ENCODE results near the gene POLR2I.

Gene POLR2I

DNA sequence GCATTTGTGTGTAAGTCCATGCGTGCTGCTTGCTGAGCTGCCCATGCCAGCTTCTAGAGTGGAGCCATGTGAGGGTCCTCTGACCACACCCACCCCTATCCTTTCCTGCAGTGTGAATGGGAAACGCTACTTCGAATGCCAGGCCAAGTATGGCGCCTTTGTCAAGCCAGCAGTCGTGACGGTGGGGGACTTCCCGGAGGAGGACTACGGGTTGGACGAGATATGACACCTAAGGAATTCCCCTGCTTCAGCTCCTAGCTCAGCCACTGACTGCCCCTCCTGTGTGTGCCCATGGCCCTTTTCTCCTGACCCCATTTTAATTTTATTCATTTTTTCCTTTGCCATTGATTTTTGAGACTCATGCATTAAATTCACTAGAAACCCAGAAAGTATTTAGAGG lies 10.9 kb upstream of the POLR2I start:
- H3K4me3 ChIP-seq (ENCODE audit: low read length) = no peak overlapping the region
- no peak overlapping the region for H3K9ac ChIP-seq (ENCODE audit: low read length)
- no peaks in the 10 kb centered on the region for H3K9me3 ChIP-seq (ENCODE audit: control insufficient read depth, low read length)
- no peaks in the 10 kb centered on the region for H3K27me3 ChIP-seq (replicated peaks; ENCODE audit: control insufficient read depth, insufficient read depth, low read length)
- peaks cover 11% of the 10 kb centered on the region for H3K4me1 ChIP-seq (ENCODE audit: control insufficient read depth, insufficient read depth, low read length)
- peaks cover 41% of the 10 kb centered on the region for H3K36me3 ChIP-seq (ENCODE audit: control insufficient read depth, insufficient read depth, low read length, severe bottlenecking)
- DNase-seq (ENCODE audit: low read depth) = no peak

- Histone ChIP-seq H3K36me3 (ENCODE audit: control insufficient read depth, insufficient read depth, low read length, severe bottlenecking) (peaks cover 62% of the 10 kb centered on the region), H3K9me3 (ENCODE audit: control insufficient read depth, low read length) (no peaks in the 10 kb centered on the region), H3K4me3 (ENCODE audit: low read length) (no peak overlapping the region), H3K4me1 (ENCODE audit: control insufficient read depth, insufficient read depth, low read length) (no peaks in the 10 kb centered on the region), H3K27me3 (replicated peaks; ENCODE audit: control insufficient read depth, insufficient read depth, low read length) (no peaks in the 10 kb centered on the region), H3K9ac (ENCODE audit: low read length) (no peak overlapping the region)
- DNase-seq (ENCODE audit: low read depth) = no peak
Observed at GRCh38 chr19:36121486-36122124, 6.9 kb upstream of the POLR2I start.

DNA sequence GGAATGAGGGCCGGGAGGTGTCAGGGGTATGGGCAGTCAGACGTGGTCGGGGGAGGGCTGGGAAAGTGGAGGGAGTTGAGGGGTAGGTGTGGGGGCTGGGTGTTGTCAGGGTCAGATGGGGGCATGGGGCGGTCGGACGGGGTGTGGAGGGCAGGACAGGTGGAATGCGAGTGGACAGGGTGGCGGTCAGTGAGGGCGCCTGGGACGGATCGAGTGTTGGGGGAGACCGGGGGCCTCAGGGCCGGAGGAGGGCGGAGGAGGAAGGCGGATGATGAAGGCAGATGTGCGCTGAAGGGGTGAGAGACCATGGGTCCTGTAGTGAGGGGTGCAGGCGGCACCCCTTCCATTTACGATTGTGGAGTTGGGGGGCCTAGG lies 6.3 kb upstream of the POLR2I start:
- no peaks in the 10 kb centered on the region for H3K27me3 ChIP-seq (replicated peaks; ENCODE audit: control insufficient read depth, insufficient read depth, low read length)
- H3K9me3 ChIP-seq (ENCODE audit: control insufficient read depth, low read length) = no peaks in the 10 kb centered on the region
- no peak for DNase-seq (ENCODE audit: low read depth)
- H3K4me1 ChIP-seq (ENCODE audit: control insufficient read depth, insufficient read depth, low read length) = peaks cover 5% of the 10 kb centered on the region
- no peak overlapping the region for H3K9ac ChIP-seq (ENCODE audit: low read length)
- peaks cover 60% of the 10 kb centered on the region for H3K36me3 ChIP-seq (ENCODE audit: control insufficient read depth, insufficient read depth, low read length, severe bottlenecking)
- H3K4me3 ChIP-seq (ENCODE audit: low read length) = no peak overlapping the region

GRCh38 chr19:36120092-36120983 lies 5.7 kb upstream of the POLR2I start:
- H3K27me3 ChIP-seq (replicated peaks; ENCODE audit: control insufficient read depth, insufficient read depth, low read length) = no peaks in the 10 kb centered on the region
- peaks cover 6% of the 10 kb centered on the region for H3K4me1 ChIP-seq (ENCODE audit: control insufficient read depth, insufficient read depth, low read length)
- H3K4me3 ChIP-seq (ENCODE audit: low read length) = no peak overlapping the region
- no peak for DNase-seq (ENCODE audit: low read depth)
- H3K9ac ChIP-seq (ENCODE audit: low read length) = no peak overlapping the region
- no peaks in the 10 kb centered on the region for H3K9me3 ChIP-seq (ENCODE audit: control insufficient read depth, low read length)
- H3K36me3 ChIP-seq (ENCODE audit: control insufficient read depth, insufficient read depth, low read length, severe bottlenecking) = peaks cover 54% of the 10 kb centered on the region

DNA sequence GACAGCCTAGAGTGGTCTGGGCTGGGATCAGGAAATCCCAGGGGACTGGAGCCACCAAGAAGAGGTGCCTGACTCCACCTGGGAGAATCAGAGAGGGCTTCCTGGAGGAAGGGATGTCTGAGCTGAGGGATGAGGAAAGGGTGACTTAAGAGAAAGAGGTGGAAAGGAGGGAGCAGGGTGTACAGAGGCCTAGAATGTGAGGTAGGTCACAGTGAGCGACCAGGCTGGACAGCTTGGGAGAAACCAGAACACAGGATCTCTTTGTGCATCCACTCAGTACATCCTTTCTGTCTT lies 1.6 kb upstream of the POLR2I start:
- Histone ChIP-seq H3K9ac (ENCODE audit: low read length) (peak overlapping the region; percentile 83), H3K9me3 (ENCODE audit: control insufficient read depth, low read length) (no peaks in the 10 kb centered on the region), H3K27me3 (replicated peaks; ENCODE audit: control insufficient read depth, insufficient read depth, low read length) (no peaks in the 10 kb centered on the region), H3K4me1 (ENCODE audit: control insufficient read depth, insufficient read depth, low read length) (peaks cover 15% of the 10 kb centered on the region), H3K4me3 (ENCODE audit: low read length) (peak overlapping the region; percentile 85), H3K36me3 (ENCODE audit: control insufficient read depth, insufficient read depth, low read length, severe bottlenecking) (peaks cover 31% of the 10 kb centered on the region)
- no peak for DNase-seq (ENCODE audit: low read depth)

DNA sequence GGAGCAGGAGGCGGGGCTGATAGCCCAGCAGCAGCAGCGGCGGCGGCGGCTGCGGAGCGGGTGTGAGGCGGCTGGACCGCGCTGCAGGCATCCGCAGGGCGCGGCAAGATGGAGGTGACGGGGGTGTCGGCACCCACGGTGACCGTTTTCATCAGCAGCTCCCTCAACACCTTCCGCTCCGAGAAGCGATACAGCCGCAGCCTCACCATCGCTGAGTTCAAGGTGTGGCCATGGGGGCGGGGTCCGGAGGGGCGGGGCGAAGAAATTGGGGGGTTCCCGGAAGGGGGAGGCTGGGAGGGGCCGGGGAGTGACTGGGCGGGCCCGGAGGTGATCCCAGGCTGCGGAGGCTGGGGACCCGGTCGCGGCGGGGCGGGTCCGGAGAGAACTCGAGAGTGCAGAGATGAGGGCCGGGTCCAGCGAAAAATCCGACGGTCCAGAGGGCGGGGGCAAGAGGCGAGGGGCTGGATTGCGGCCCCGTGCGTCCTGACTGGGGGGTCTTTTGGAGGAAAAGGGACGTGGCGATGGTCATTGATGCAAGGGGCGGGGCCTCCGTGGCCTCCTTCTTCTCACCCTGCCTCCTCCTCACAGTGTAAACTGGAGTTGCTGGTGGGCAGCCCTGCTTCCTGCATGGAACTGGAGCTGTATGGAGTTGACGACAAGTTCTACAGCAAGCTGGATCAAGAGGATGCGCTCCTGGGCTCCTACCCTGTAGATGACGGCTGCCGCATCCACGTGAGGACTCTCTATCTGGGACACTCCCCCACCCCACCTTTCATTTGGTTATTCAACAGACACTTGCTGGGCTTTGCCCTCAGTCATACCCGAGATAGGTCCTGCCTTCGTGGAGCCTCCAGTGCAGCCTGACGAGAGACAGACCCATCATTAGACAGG lies 1.0 kb upstream of the POLR2I start, which contains the start of gene TBCB:
TBCB (plus strand) TSS at position 16 of the 891 bp plus-strand sequence; CDS start at position 109, 93 bp downstream.
- no peak for DNase-seq (ENCODE audit: low read depth)
- Histone ChIP-seq H3K9ac (ENCODE audit: low read length) (peak within 1 kb of the TSS; percentile 91), H3K36me3 (ENCODE audit: control insufficient read depth, insufficient read depth, low read length, severe bottlenecking) (peaks cover 31% of the 10 kb centered on the region)

DNA sequence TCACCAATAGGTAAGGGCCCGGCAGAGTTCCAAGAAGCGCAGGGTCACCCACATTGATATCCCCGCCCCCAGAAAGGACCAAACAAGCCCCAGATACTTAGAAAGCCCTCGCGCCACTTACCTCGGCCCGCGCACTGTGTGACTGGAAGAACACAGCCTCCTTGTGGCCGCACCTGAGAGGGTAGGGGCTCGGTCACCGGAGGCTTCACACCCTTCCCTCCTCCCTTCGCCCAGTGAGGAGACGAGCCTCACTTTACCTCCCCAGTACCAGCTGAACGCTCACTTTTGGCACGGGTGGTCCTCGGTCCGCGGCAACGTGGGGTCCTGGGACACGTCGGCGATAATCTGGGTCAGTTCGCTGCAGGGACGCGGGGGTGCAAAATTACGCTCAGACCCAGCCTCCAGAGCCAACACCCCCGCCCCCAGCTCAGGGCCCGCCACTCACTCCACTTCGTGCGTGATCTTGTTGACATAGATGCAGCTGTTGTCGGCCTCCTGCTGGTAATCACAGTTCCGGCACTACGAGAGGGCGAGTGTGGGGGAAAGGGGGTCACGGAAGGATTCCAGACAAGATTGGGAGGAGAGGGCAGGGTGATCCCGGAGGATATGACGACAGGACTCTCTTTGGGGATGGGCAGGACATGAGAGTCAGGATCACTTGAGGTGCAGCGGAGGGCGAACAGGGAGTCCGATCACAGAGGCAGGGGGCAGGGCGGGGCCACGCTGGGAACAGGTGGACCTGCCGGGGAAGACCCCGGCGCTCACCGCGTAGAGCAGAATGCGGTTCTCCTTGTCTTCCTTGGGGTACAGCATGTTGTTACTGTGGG lies 568 bp downstream of the POLR2I start:
- H3K4me3 ChIP-seq (ENCODE audit: low read length) = peak overlapping the region; percentile 85
- no peaks in the 10 kb centered on the region for H3K9me3 ChIP-seq (ENCODE audit: control insufficient read depth, low read length)
- peak overlapping the region; percentile 91 for H3K9ac ChIP-seq (ENCODE audit: low read length)
- H3K4me1 ChIP-seq (ENCODE audit: control insufficient read depth, insufficient read depth, low read length) = peaks cover 15% of the 10 kb centered on the region
- peaks cover 26% of the 10 kb centered on the region for H3K36me3 ChIP-seq (ENCODE audit: control insufficient read depth, insufficient read depth, low read length, severe bottlenecking)
- H3K27me3 ChIP-seq (replicated peaks; ENCODE audit: control insufficient read depth, insufficient read depth, low read length) = no peaks in the 10 kb centered on the region
- peak; percentile 56 for DNase-seq (ENCODE audit: low read depth)

More for the DNA sequence above, 1.0 kb upstream of the POLR2I start, which contains the start of gene TBCB:
- H3K27me3 ChIP-seq (replicated peaks; ENCODE audit: control insufficient read depth, insufficient read depth, low read length) = no peaks in the 10 kb centered on the region
- peak within 1 kb of the TSS; percentile 85 for H3K4me3 ChIP-seq (ENCODE audit: low read length)
- H3K4me1 ChIP-seq (ENCODE audit: control insufficient read depth, insufficient read depth, low read length) = peaks cover 15% of the 10 kb centered on the region
- H3K9me3 ChIP-seq (ENCODE audit: control insufficient read depth, low read length) = no peaks in the 10 kb centered on the region

GRCh38 chr19:36113425-36113824 lies 1.2 kb downstream of the POLR2I start:
- Histone ChIP-seq H3K9me3 (ENCODE audit: control insufficient read depth, low read length) (no peaks in the 10 kb centered on the region), H3K4me3 (ENCODE audit: low read length) (peak overlapping the region; percentile 85), H3K4me1 (ENCODE audit: control insufficient read depth, insufficient read depth, low read length) (peaks cover 15% of the 10 kb centered on the region), H3K9ac (ENCODE audit: low read length) (peak overlapping the region; percentile 91), H3K36me3 (ENCODE audit: control insufficient read depth, insufficient read depth, low read length, severe bottlenecking) (peaks cover 19% of the 10 kb centered on the region), H3K27me3 (replicated peaks; ENCODE audit: control insufficient read depth, insufficient read depth, low read length) (no peaks in the 10 kb centered on the region)
- DNase-seq (ENCODE audit: low read depth) = no peak

DNA sequence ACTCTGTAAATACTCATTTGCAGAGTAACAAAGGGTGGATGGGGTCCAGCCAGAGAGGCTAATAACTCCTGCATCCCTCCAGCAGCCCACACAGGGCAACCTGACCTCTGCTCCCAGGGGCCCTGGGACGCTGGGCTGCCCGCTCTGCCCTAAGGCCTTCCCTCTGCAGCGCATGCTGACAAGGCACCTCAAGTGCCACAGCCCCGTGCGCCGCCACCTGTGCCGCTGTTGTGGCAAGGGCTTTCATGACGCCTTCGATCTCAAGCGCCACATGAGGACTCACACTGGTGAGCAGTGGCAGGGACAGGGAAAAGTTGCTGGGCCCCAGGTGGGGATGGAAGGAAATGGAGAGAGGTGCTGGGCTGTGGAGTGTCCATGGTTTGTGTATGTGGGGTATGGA lies 2.0 kb downstream of the POLR2I start:
- no peak overlapping the region for H3K4me3 ChIP-seq (ENCODE audit: low read length)
- DNase-seq (ENCODE audit: low read depth) = no peak
- no peak overlapping the region for H3K9ac ChIP-seq (ENCODE audit: low read length)
- H3K36me3 ChIP-seq (ENCODE audit: control insufficient read depth, insufficient read depth, low read length, severe bottlenecking) = peaks cover 13% of the 10 kb centered on the region
- no peaks in the 10 kb centered on the region for H3K27me3 ChIP-seq (replicated peaks; ENCODE audit: control insufficient read depth, insufficient read depth, low read length)
- peaks cover 15% of the 10 kb centered on the region for H3K4me1 ChIP-seq (ENCODE audit: control insufficient read depth, insufficient read depth, low read length)
- no peaks in the 10 kb centered on the region for H3K9me3 ChIP-seq (ENCODE audit: control insufficient read depth, low read length)

- no peak for DNase-seq (ENCODE audit: low read depth)
- Histone ChIP-seq H3K4me1 (ENCODE audit: control insufficient read depth, insufficient read depth, low read length) (peaks cover 12% of the 10 kb centered on the region), H3K27me3 (replicated peaks; ENCODE audit: control insufficient read depth, insufficient read depth, low read length) (no peaks in the 10 kb centered on the region), H3K9me3 (ENCODE audit: control insufficient read depth, low read length) (no peaks in the 10 kb centered on the region), H3K36me3 (ENCODE audit: control insufficient read depth, insufficient read depth, low read length, severe bottlenecking) (peaks cover 9% of the 10 kb centered on the region), H3K4me3 (ENCODE audit: low read length) (no peak overlapping the region), H3K9ac (ENCODE audit: low read length) (no peak overlapping the region)
Observed at GRCh38 chr19:36111200-36111539, 3.5 kb downstream of the POLR2I start.

Measured in adipocyte (in vitro differentiated cells).